Breast epithelium (tissue), 3 donors: ENCODE results near the gene ELF5.

Experiments used
- CTCF ChIP-seq, 3 donors: fragments of 450-650 bp; IDR thresholded peaks; one replicate each; pipeline ENCODE4 v1.5.1; 2016 to 2017; ENCODE audit warnings: antibody characterized with exemption in 3 of 3, mild to moderate bottlenecking in 3 of 3, moderate library complexity in 3 of 3
- POLR2AphosphoS5 ChIP-seq, 3 donors: sonication (generic); formaldehyde crosslinking; IDR thresholded peaks; one replicate each; pipeline ENCODE4 v1.6.1; 2017; ENCODE audit warnings: antibody characterized with exemption in 3 of 3

DNA sequence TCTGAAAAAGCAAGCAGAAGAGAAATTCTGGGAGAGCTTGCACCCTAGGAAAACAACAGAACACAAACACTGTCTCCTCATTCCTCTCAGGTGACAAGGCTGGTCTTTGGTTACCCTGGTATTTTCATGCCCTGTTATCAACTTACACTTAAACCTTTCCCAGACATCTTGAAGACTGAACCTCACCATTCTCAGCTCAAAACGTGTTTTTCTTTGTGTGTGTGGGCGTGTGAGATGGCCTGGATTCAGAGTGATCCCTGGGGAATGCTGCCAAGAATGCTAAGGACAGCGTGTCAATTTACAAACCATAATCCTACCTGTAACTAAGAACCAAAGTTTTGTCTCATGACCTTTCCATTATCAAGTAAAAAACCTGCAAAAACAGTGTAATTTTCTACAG, 33.3 kb downstream of the ELF5 start:
- TF ChIP-seq CTCF (IDR thresholded peaks at IDR 0.05) (no peak), POLR2AphosphoS5 (IDR thresholded peaks at IDR 0.05) (no peak)
